GM06990 (cell line): Measurements from ENCODE around the gene OMP.

ENCODE experiments used
- DNase-seq: peaks from one replicate; pipeline ENCODE4 v3.0.0-alpha.2; 2011; ENCODE audit not compliant: insufficient read length; ENCODE audit errors: extremely low read depth
- H3K27me3 ChIP-seq: replicated peaks from 2 replicates; pipeline ENCODE4 v1.6.0; 2011; ENCODE audit warnings: low read length; ENCODE audit not compliant: control insufficient read depth, insufficient read depth
- H3K36me3 ChIP-seq: 2 replicates; pipeline ENCODE4 v1.5.1; 2011; ENCODE audit warnings: low read length; ENCODE audit not compliant: control insufficient read depth, insufficient read depth
- H3K4me3 ChIP-seq: replicated peaks from 2 replicates; pipeline ENCODE4 v1.5.1; 2011; ENCODE audit warnings: low read depth, mild to moderate bottlenecking, control low read depth, low read length
- CTCF ChIP-seq: IDR thresholded peaks from 2 replicates; pipeline ENCODE4 v1.5.1; 2011; ENCODE audit warnings: low read length, control low read depth, mild to moderate bottlenecking, inconsistent platforms; ENCODE audit not compliant: insufficient read depth, poor library complexity, severe bottlenecking

Gene OMP

DNA sequence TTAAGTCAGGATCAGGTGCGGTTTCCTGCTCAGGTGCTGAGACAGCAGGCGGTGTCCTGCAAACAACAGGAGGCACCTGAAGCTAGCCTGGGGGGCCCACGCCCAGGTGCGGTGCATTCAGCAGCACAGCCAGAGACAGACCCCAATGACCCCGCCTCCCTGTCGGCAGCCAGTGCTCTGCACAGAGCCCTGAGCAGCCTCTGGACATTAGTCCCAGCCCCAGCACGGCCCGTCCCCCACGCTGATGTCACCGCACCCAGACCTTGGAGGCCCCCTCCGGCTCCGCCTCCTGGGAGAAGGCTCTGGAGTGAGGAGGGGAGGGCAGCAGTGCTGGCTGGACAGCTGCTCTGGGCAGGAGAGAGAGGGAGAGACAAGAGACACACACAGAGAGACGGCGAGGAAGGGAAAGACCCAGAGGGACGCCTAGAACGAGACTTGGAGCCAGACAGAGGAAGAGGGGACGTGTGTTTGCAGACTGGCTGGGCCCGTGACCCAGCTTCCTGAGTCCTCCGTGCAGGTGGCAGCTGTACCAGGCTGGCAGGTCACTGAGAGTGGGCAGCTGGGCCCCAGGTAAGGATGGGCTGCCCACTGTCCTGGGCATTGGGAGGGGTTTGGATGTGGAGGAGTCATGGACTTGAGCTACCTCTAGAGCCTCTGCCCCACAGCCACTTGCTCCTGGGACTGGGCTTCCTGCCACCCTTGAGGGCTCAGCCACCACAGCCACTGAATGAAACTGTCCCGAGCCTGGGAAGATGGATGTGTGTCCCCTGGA, 25.5 kb downstream of the OMP start, which contains the start of gene MYO7A:
Gene MYO7A, plus strand, starts transcription at position 327 of the 772 bp plus-strand sequence. CDS start 2,389 bp downstream, outside the sequence.
- DNase-seq: no peak
- H3K4me3 ChIP-seq: no peak within 1 kb of the TSS
- TF ChIP-seq CTCF: no peak
- peaks cover 1% of the 10 kb centered on the region for H3K27me3 ChIP-seq
- no peaks in the 10 kb centered on the region for H3K36me3 ChIP-seq

DNA sequence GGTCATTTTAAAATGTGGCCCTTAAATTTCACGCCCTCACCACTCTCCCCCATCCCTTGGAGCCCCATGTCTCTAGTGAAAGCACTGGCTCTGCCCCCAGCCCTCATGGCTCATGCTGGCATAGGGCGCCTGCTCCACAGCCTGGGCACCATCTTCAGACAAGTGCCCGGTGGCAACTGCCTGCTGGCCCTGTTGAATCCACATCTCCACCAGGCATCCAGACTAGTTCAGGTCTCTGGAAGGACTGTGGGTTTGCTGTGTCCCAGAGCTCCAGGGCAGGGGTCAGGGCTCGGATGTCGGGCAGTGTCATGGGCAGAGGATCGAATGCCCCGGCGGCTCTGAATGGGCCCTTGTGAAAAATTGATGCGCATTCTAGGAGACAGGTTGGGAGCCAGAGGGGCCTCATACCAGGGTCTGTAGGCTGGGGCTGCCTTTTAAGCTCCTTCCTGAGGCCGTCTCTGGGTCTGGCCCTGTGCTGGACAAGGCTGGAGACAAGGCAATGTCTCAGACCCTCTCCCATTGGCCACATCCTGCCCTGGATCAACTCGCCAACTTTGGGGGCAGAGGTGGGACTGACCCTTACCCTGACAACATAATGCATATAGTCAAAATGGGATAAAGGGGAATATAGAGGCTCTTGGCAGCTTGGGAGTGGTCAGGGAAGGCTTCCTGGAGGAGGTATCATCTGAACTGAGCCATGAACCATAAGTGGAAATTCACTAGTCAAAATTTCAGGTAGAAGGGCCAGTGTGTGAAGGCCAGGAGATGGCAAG, 26.6 kb downstream of the OMP start:
- H3K36me3 ChIP-seq: no peaks in the 10 kb centered on the region
- no peak overlapping the region for H3K4me3 ChIP-seq
- H3K27me3 ChIP-seq: peaks cover 1% of the 10 kb centered on the region
- no peak for TF ChIP-seq CTCF
- no peak for DNase-seq

- Histone ChIP-seq H3K4me3 (no peak overlapping the region), H3K27me3 (peaks cover 1% of the 10 kb centered on the region), H3K36me3 (no peaks in the 10 kb centered on the region)
- no peak for DNase-seq
- TF ChIP-seq CTCF: no peak
These were observed 27.5 kb downstream of the OMP start for GRCh38 chr11:77129842-77130756.

GRCh38 chr11:77130763-77131513, 28.3 kb downstream of the OMP start:
- Histone ChIP-seq H3K36me3 (no peaks in the 10 kb centered on the region), H3K4me3 (no peak overlapping the region), H3K27me3 (peaks cover 1% of the 10 kb centered on the region)
- no peak for DNase-seq
- TF ChIP-seq CTCF: no peak

DNA sequence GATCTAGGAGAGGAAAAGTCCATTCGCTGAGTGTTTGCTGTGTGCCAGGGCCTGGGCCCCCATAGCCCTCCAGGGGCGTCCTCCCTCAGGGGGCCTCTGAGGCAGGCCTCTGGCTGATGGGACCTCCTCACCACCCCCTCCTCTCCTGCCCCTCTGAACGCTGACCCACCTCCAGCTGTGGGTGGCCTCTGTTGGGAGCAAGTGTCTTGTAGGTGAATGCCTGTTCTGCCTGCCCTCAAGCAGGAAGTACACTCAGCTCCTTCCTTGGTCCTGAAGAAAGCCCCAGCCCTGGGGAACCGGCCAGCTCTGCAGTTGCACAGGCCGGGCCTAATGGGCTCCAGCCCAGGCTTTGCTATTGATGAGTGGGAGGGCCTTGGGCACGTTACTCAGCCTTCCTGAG, 28.9 kb downstream of the OMP start:
- Histone ChIP-seq H3K36me3 (no peaks in the 10 kb centered on the region), H3K4me3 (no peak overlapping the region), H3K27me3 (peaks cover 1% of the 10 kb centered on the region)
- no peak for TF ChIP-seq CTCF
- DNase-seq: no peak
